HEK293 (cell line): ENCODE measurements around the gene PCDH9.
A peak's percentile ranks its signal among the peaks of the same experiment; 100 is the strongest.

Source experiments
- BCL11A ChIP-seq: fragments of 450-650 bp; formaldehyde crosslinking; IDR thresholded peaks from 2 replicates; pipeline ENCODE4 v1.5.1; 2016; ENCODE audit warnings: low read depth, missing biosample characterization, missing genetic modification characterization
- EGR2 ChIP-seq: fragments of 450-650 bp; formaldehyde crosslinking; IDR thresholded peaks from 2 replicates; pipeline ENCODE4 v1.5.1; 2016; ENCODE audit warnings: low read depth, missing biosample characterization, missing genetic modification characterization
- IKZF3 ChIP-seq: fragments of 450-650 bp; IDR thresholded peaks from 2 replicates; pipeline ENCODE4 v1.5.0; 2018; ENCODE audit warnings: missing biosample characterization, mild to moderate bottlenecking, missing genetic modification characterization, moderate library complexity
- KLF1 ChIP-seq: fragments of 450-650 bp; formaldehyde crosslinking; IDR thresholded peaks from 2 replicates; pipeline ENCODE4 v1.5.1; 2016; ENCODE audit warnings: missing biosample characterization, missing genetic modification characterization
- RBAK ChIP-seq: fragments of 450-650 bp; formaldehyde crosslinking; IDR thresholded peaks from 2 replicates; pipeline ENCODE4 v1.5.1; 2016; ENCODE audit warnings: missing biosample characterization, missing genetic modification characterization
- REPIN1 ChIP-seq: fragments of 450-650 bp; formaldehyde crosslinking; IDR thresholded peaks from 2 replicates; pipeline ENCODE4 v1.5.1; 2017; ENCODE audit warnings: missing biosample characterization, missing genetic modification characterization, low read depth
- WT1 ChIP-seq: fragments of 450-650 bp; formaldehyde crosslinking; IDR thresholded peaks from 2 replicates; pipeline ENCODE4 v1.5.1; 2016; ENCODE audit warnings: missing biosample characterization, missing genetic modification characterization
- ZNF132 ChIP-seq: fragments of 450-650 bp; formaldehyde crosslinking; IDR thresholded peaks from 2 replicates; pipeline ENCODE4 v1.5.1; 2017; ENCODE audit warnings: missing biosample characterization, missing genetic modification characterization, borderline replicate concordance
- ZNF138 ChIP-seq: fragments of 450-650 bp; formaldehyde crosslinking; IDR thresholded peaks from 2 replicates; pipeline ENCODE4 v1.5.1; 2016; ENCODE audit warnings: missing biosample characterization, missing genetic modification characterization, borderline replicate concordance
- ZNF214 ChIP-seq: fragments of 450-650 bp; formaldehyde crosslinking; IDR thresholded peaks from 2 replicates; pipeline ENCODE4 v1.5.1; 2017; ENCODE audit warnings: missing biosample characterization, mild to moderate bottlenecking, missing genetic modification characterization, borderline replicate concordance
- ZNF23 ChIP-seq: fragments of 450-650 bp; formaldehyde crosslinking; IDR thresholded peaks from 2 replicates; pipeline ENCODE4 v1.5.1; 2016; ENCODE audit warnings: missing biosample characterization, missing genetic modification characterization, borderline replicate concordance
- ZNF311 ChIP-seq: fragments of 450-650 bp; formaldehyde crosslinking; IDR thresholded peaks from 2 replicates; pipeline ENCODE4 v1.5.1; 2017; ENCODE audit warnings: missing biosample characterization, missing genetic modification characterization, borderline replicate concordance
- ZNF341 ChIP-seq: fragments of 450-650 bp; formaldehyde crosslinking; IDR thresholded peaks from 2 replicates; pipeline ENCODE4; 2016; ENCODE audit warnings: low read depth, missing biosample characterization, missing genetic modification characterization
- ZNF37A ChIP-seq: fragments of 450-650 bp; IDR thresholded peaks from 2 replicates; pipeline ENCODE4 v1.5.1; 2018; ENCODE audit warnings: missing biosample characterization, missing genetic modification characterization
- ZNF433 ChIP-seq: fragments of 450-650 bp; formaldehyde crosslinking; IDR thresholded peaks from 2 replicates; pipeline ENCODE4 v1.5.1; 2016; ENCODE audit warnings: missing biosample characterization, missing genetic modification characterization, low read depth
- ZNF530 ChIP-seq: fragments of 450-650 bp; formaldehyde crosslinking; IDR thresholded peaks from 2 replicates; pipeline ENCODE4 v1.5.1; 2016; ENCODE audit warnings: low read depth, missing biosample characterization, missing genetic modification characterization
- ZNF585B ChIP-seq: fragments of 450-650 bp; formaldehyde crosslinking; IDR thresholded peaks from 2 replicates; pipeline ENCODE4 v1.5.1; 2016; ENCODE audit warnings: missing biosample characterization, missing genetic modification characterization
- ZNF621 ChIP-seq: fragments of 450-650 bp; formaldehyde crosslinking; IDR thresholded peaks from 2 replicates; pipeline ENCODE4 v1.5.1; 2017; ENCODE audit warnings: missing biosample characterization, missing genetic modification characterization
- ZNF654 ChIP-seq: fragments of 450-650 bp; formaldehyde crosslinking; IDR thresholded peaks from 2 replicates; pipeline ENCODE4 v1.5.1; 2016; ENCODE audit warnings: low read depth, missing biosample characterization, missing genetic modification characterization
- ZNF658 ChIP-seq: fragments of 450-650 bp; formaldehyde crosslinking; IDR thresholded peaks from 2 replicates; pipeline ENCODE4; 2016; ENCODE audit warnings: missing biosample characterization, missing genetic modification characterization
- TF ChIP-seq, protein P1 (sequence below): fragments of 450-650 bp; formaldehyde crosslinking; IDR thresholded peaks from 2 replicates; pipeline ENCODE4 v1.5.0; 2017; ENCODE audit warnings: missing biosample characterization, missing genetic modification characterization, borderline replicate concordance
- TF ChIP-seq, protein P2 (sequence below): fragments of 450-650 bp; formaldehyde crosslinking; IDR thresholded peaks from 2 replicates; pipeline ENCODE4 v1.5.1; 2016; ENCODE audit warnings: missing biosample characterization, missing genetic modification characterization
- TF ChIP-seq, protein P3 (sequence below): fragments of 450-650 bp; formaldehyde crosslinking; IDR thresholded peaks from 2 replicates; pipeline ENCODE4 v1.5.1; 2016; ENCODE audit warnings: missing biosample characterization, missing genetic modification characterization
- TF ChIP-seq, protein P4 (sequence below): fragments of 450-650 bp; formaldehyde crosslinking; IDR thresholded peaks from 2 replicates; pipeline ENCODE4 v1.5.1; 2016; ENCODE audit warnings: missing biosample characterization, missing genetic modification characterization
- TF ChIP-seq, protein P5 (sequence below): fragments of 450-650 bp; formaldehyde crosslinking; IDR thresholded peaks from 2 replicates; pipeline ENCODE4 v1.5.1; 2016; ENCODE audit warnings: missing biosample characterization, missing genetic modification characterization, low read depth
- TF ChIP-seq, protein P6 (sequence below): fragments of 450-650 bp; formaldehyde crosslinking; IDR thresholded peaks from 2 replicates; pipeline ENCODE4 v1.5.1; 2016; ENCODE audit warnings: missing biosample characterization, missing genetic modification characterization
- TF ChIP-seq, protein P7 (sequence below): fragments of 450-650 bp; IDR thresholded peaks from 2 replicates; pipeline ENCODE4 v1.5.1; 2018; ENCODE audit warnings: missing biosample characterization, missing genetic modification characterization

Gene PCDH9

DNA sequence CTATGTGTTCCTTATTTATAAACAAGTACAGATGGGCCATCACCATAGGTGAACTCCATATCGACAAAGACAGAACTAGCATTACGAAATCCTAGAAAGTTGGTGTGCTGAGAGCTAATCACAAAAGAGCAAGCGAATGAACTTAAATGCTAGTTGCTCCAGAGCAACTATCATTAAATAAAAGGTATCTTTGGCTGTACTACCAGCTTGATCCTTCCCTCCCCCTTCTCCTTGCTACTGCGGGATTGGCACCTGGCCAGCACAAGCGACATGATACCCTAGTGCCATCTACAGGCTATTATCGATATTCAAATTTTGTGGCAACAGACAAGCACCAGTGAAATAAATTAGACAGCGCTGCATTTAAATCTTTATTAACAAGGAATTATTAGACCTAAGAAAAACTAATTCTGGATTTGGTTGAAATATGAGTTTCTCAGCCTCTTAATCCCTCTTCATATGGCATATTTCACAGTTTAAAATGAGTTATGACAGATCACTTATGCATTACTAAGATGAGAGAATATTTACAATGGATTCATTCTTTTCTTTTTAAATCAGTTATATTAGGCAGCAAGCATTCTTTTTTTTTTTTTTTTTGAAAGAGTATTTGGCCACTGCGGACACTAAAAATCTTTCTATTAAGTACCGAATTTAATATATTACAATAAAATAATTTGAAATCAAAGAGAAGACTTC lies 5.8 kb downstream of the PCDH9 start (continued):
- TF ChIP-seq, protein P1, sequence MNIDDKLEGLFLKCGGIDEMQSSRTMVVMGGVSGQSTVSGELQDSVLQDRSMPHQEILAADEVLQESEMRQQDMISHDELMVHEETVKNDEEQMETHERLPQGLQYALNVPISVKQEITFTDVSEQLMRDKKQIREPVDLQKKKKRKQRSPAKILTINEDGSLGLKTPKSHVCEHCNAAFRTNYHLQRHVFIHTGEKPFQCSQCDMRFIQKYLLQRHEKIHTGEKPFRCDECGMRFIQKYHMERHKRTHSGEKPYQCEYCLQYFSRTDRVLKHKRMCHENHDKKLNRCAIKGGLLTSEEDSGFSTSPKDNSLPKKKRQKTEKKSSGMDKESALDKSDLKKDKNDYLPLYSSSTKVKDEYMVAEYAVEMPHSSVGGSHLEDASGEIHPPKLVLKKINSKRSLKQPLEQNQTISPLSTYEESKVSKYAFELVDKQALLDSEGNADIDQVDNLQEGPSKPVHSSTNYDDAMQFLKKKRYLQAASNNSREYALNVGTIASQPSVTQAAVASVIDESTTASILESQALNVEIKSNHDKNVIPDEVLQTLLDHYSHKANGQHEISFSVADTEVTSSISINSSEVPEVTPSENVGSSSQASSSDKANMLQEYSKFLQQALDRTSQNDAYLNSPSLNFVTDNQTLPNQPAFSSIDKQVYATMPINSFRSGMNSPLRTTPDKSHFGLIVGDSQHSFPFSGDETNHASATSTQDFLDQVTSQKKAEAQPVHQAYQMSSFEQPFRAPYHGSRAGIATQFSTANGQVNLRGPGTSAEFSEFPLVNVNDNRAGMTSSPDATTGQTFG (tag by site-specific recombination), result no peak
- TF ChIP-seq, protein P2, sequence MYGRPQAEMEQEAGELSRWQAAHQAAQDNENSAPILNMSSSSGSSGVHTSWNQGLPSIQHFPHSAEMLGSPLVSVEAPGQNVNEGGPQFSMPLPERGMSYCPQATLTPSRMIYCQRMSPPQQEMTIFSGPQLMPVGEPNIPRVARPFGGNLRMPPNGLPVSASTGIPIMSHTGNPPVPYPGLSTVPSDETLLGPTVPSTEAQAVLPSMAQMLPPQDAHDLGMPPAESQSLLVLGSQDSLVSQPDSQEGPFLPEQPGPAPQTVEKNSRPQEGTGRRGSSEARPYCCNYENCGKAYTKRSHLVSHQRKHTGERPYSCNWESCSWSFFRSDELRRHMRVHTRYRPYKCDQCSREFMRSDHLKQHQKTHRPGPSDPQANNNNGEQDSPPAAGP, result no peak
- TF ChIP-seq ZNF654 (tag by site-specific recombination) (peak; percentile 91), ZNF433 (tag by site-specific recombination) (no peak), BCL11A (no peak), WT1 (tag by site-specific recombination) (no peak), IKZF3 (tag by site-specific recombination) (0 out of 2 replicates have a peak, but pooled peaks have one; percentile 24), RBAK (tag by site-specific recombination) (no peak), ZNF341 (tag by site-specific recombination) (no peak), ZNF138 (tag by site-specific recombination) (no peak), REPIN1 (tag by site-specific recombination) (no peak), ZNF530 (tag by site-specific recombination) (no peak), ZNF23 (tag by site-specific recombination) (no peak), ZNF658 (no peak), ZNF132 (tag by site-specific recombination) (no peak), KLF1 (no peak), ZNF311 (no peak), ZNF37A (tag by site-specific recombination) (peak; percentile 55; the same call in 1 of the 2 replicates), ZNF621 (tag by site-specific recombination) (no peak), EGR2 (tag by site-specific recombination) (no peak), ZNF585B (tag by site-specific recombination) (no peak), ZNF214 (tag by site-specific recombination) (no peak; the same call in 1 of the 2 replicates)
- TF ChIP-seq, protein P3, sequence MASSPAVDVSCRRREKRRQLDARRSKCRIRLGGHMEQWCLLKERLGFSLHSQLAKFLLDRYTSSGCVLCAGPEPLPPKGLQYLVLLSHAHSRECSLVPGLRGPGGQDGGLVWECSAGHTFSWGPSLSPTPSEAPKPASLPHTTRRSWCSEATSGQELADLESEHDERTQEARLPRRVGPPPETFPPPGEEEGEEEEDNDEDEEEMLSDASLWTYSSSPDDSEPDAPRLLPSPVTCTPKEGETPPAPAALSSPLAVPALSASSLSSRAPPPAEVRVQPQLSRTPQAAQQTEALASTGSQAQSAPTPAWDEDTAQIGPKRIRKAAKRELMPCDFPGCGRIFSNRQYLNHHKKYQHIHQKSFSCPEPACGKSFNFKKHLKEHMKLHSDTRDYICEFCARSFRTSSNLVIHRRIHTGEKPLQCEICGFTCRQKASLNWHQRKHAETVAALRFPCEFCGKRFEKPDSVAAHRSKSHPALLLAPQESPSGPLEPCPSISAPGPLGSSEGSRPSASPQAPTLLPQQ, result peak; percentile 42; the same call in 1 of the 2 replicates
- TF ChIP-seq, protein P4, sequence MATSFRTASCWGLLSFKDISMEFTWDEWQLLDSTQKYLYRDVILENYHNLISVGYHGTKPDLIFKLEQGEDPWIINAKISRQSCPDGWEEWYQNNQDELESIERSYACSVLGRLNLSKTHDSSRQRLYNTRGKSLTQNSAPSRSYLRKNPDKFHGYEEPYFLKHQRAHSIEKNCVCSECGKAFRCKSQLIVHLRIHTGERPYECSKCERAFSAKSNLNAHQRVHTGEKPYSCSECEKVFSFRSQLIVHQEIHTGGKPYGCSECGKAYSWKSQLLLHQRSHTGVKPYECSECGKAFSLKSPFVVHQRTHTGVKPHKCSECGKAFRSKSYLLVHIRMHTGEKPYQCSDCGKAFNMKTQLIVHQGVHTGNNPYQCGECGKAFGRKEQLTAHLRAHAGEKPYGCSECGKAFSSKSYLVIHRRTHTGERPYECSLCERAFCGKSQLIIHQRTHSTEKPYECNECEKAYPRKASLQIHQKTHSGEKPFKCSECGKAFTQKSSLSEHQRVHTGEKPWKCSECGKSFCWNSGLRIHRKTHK (tag by site-specific recombination), result no peak
- TF ChIP-seq, protein P5, sequence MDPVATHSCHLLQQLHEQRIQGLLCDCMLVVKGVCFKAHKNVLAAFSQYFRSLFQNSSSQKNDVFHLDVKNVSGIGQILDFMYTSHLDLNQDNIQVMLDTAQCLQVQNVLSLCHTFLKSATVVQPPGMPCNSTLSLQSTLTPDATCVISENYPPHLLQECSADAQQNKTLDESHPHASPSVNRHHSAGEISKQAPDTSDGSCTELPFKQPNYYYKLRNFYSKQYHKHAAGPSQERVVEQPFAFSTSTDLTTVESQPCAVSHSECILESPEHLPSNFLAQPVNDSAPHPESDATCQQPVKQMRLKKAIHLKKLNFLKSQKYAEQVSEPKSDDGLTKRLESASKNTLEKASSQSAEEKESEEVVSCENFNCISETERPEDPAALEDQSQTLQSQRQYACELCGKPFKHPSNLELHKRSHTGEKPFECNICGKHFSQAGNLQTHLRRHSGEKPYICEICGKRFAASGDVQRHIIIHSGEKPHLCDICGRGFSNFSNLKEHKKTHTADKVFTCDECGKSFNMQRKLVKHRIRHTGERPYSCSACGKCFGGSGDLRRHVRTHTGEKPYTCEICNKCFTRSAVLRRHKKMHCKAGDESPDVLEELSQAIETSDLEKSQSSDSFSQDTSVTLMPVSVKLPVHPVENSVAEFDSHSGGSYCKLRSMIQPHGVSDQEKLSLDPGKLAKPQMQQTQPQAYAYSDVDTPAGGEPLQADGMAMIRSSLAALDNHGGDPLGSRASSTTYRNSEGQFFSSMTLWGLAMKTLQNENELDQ (tag by site-specific recombination), result no peak
- TF ChIP-seq, protein P6, sequence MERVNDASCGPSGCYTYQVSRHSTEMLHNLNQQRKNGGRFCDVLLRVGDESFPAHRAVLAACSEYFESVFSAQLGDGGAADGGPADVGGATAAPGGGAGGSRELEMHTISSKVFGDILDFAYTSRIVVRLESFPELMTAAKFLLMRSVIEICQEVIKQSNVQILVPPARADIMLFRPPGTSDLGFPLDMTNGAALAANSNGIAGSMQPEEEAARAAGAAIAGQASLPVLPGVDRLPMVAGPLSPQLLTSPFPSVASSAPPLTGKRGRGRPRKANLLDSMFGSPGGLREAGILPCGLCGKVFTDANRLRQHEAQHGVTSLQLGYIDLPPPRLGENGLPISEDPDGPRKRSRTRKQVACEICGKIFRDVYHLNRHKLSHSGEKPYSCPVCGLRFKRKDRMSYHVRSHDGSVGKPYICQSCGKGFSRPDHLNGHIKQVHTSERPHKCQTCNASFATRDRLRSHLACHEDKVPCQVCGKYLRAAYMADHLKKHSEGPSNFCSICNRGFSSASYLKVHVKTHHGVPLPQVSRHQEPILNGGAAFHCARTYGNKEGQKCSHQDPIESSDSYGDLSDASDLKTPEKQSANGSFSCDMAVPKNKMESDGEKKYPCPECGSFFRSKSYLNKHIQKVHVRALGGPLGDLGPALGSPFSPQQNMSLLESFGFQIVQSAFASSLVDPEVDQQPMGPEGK, result peak; percentile 38; the same call in 1 of the 2 replicates
- TF ChIP-seq, protein P7, sequence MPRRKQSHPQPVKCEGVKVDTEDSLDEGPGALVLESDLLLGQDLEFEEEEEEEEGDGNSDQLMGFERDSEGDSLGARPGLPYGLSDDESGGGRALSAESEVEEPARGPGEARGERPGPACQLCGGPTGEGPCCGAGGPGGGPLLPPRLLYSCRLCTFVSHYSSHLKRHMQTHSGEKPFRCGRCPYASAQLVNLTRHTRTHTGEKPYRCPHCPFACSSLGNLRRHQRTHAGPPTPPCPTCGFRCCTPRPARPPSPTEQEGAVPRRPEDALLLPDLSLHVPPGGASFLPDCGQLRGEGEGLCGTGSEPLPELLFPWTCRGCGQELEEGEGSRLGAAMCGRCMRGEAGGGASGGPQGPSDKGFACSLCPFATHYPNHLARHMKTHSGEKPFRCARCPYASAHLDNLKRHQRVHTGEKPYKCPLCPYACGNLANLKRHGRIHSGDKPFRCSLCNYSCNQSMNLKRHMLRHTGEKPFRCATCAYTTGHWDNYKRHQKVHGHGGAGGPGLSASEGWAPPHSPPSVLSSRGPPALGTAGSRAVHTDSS (tag by site-specific recombination), result no peak
